AG09319 (cell line): Measurements from ENCODE around the gene HLA-DQB2.
"Not testable (repeated sequence)": the region's sequence is repeated elsewhere in the genome, so short reads cannot be mapped to it uniquely, and the experiment has no call there.

ENCODE experiments used
- DNase-seq: peaks from one replicate; pipeline ENCODE4 v3.0.0-alpha.2; 2010; ENCODE audit warnings: low read depth; ENCODE audit errors: extremely low read depth
- TF ChIP-seq, protein P1 (sequence below): IDR thresholded peaks from 2 replicates; pipeline ENCODE4 v1.5.1; 2011; ENCODE audit warnings: low read depth, mild to moderate bottlenecking, inconsistent platforms, low read length, moderate library complexity

Gene HLA-DQB2

DNA sequence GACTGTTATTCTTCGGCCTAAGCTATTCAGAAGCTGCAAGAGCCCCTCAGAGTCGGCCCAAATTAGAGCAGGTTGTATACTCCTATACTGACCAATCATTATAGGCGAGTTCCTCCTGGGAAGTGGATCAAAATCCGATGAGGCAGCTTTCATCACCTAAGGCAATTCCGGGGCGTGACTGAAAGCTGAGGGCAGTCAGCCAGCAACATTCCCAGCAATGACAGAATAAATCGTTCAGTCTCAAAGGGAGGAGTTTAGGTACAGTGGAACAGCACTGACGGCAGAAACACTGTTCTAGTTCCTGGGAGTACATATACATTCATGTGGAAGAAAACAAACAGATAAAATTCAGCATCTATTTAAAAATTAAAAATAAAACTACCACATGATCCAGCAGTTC lies 10.8 kb downstream of the HLA-DQB2 start:
- TF ChIP-seq, protein P1, sequence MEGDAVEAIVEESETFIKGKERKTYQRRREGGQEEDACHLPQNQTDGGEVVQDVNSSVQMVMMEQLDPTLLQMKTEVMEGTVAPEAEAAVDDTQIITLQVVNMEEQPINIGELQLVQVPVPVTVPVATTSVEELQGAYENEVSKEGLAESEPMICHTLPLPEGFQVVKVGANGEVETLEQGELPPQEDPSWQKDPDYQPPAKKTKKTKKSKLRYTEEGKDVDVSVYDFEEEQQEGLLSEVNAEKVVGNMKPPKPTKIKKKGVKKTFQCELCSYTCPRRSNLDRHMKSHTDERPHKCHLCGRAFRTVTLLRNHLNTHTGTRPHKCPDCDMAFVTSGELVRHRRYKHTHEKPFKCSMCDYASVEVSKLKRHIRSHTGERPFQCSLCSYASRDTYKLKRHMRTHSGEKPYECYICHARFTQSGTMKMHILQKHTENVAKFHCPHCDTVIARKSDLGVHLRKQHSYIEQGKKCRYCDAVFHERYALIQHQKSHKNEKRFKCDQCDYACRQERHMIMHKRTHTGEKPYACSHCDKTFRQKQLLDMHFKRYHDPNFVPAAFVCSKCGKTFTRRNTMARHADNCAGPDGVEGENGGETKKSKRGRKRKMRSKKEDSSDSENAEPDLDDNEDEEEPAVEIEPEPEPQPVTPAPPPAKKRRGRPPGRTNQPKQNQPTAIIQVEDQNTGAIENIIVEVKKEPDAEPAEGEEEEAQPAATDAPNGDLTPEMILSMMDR, result no peak
- DNase-seq, result no peak

DNA sequence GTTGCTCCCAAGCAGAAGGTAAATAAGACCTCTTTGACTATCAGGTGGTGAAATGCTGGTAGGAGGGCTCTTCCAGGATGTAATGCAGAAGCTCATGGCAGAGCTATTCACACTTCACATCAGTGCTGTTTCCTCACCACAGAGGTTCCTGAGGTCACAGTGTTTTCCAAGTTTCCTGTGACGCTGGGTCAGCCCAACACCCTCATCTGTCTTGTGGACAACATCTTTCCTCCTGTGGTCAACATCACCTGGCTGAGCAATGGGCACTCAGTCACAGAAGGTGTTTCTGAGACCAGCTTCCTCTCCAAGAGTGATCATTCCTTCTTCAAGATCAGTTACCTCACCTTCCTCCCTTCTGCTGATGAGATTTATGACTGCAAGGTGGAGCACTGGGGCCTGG lies 17.7 kb downstream of the HLA-DQB2 start:
- DNase-seq, result not testable (repeated sequence)

DNA sequence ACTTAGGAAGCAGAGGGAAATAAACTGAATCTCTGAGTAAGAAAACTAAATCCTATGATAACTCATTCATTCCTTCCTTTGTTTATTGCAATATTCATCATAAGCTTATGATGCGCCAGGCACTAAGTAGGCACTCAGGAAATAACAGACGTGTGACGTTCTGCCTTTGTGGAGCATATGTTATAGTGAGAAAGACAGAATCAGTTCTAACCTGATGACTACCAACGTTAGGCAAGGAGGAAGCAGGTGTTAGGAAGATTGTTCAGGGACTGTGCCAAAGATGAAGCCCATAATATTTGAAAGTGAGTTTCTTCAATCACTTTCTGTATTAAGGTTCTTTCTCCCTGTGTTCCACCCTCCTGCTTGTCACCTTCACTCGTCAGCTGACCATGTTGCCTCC lies 18.6 kb downstream of the HLA-DQB2 start:
- TF ChIP-seq, protein P1, result no peak
- DNase-seq, result no peak

DNA sequence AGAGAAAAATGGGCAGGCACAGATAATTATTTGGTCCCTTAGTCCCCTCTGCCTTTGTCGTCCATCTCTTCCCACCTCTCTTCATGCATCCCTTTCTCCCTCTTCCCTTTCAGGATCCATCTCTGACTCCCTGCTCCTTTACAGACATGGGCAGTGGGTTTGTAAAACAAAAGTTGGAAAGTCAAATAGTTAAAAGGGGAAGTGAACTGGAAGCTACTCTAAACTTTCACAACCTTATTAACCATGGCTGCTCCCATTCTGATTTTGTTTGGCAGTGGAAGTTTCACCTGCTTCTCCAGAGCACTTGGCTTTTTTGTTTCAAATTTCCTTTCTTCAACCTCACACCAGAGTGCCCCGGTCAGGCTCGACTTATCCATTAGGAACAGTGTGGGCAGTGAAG lies 21.0 kb downstream of the HLA-DQB2 start:
- TF ChIP-seq, protein P1, result no peak
- DNase-seq, result no peak

DNA sequence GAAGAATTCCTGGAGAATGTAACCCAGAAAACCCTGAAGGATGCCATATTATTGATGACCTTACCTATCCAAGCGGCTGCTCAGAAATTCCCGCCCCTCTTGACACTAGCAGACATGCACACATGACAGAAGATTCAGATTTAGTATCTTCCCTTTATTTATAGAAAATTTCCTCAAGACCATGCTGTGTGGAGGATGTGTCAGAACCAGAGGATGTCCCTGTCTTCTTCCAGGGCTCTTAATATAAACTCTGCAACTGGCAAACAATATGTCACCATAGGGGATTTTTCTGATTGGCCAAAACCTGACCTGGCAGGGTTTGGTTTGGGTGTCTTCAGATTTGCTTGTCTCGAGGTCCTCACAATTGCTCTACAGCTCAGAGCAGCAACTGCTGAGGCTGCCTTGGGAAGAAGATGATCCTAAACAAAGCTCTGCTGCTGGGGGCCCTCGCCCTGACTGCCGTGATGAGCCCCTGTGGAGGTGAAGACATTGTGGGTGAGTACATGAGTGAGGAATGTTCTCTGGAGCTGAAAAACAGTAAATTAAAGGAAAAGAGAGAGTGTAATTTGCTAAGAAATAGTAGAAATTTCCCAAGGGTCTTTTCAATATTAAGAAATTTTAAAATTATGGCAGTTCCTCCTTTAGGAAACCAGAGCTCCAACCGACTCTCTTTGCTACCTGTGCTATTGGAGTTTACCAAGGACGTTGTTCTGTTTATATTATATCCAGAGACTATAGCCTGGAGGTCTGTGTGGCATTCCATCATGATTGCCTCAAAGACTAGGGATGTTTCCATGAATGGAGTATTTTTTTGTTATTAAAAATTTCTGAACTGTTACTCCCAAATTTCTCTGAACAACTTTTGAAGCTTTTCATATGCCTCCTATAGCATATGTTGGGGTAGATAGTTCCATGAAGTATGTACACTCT lies 22.0 kb downstream of the HLA-DQB2 start, which contains the start of gene HLA-DQA2:
Gene HLA-DQA2, plus strand, starts transcription at position 361 of the 930 bp plus-strand sequence. Its CDS starts 53 bp downstream, at position 414.
- DNase-seq, result no peak
- TF ChIP-seq, protein P1, result no peak

DNA sequence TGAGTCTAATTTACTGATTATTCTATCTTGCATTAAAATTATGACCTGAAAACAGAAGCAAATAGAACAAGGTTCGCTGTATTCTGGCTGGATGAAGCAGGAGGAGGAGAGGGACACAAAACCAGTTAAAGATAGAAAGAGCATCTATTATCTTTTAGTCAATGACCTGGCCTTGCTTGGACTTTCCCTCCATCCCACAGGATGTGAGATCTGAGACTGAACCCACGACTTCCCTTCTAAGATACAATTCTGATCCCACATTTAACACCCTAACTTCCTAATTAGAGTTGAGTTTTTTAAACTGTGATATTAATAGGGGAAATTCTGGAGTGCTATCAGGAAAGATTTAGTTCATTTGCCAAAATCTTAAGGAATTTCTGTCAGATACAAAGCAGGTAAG lies 25.2 kb downstream of the HLA-DQB2 start:
- TF ChIP-seq, protein P1, result no peak
- no peak for DNase-seq

DNA sequence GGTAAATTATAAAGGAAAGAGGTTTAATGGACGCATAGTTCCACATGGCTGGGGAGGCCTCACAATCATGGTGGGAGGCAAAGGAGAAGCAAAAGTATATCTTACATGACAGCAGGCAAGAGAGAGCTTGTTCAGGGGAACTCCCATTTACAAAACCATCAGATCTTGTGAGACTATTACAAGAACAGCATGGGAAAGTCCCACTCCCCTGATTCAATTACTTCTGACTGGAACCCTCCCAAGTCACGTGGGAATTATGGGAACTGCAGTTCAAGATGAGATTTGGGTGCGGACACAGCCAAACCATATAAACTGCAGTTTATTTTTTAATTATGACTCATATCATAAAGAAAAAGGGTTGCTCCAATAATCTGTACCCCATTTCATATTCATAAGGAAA lies 44.5 kb downstream of the HLA-DQB2 start:
- TF ChIP-seq, protein P1, result no peak
- no peak for DNase-seq
